Endothelial cell of umbilical vein (primary cell): ENCODE results near the gene SMAD7. TPM values are rescaled to one million over a fixed set of nuclear protein-coding genes. Genes with fewer than 3 reads are reported as not detected.

Experiments
- BruUV-seq: library from RNA; stranded (reverse); fragments of 400-500 nt; replicated peaks from 2 replicates; lab custom pipeline; 2021; lab: Mats Ljungman, UMichigan
- CTCF ChIA-PET: fragments of 300-600, 350-600 bp; sonication (Branson Sonifier 250); formaldehyde crosslinking; loops from one replicate; lab custom pipeline; 2021; ENCODE audit warnings: antibody characterized with exemption, inconsistent platforms; lab: Charles Lee
- POLR2A ChIA-PET: fragments of 300-600, 350-600 bp; sonication (Branson Sonifier 250); formaldehyde crosslinking; loops from one replicate; lab custom pipeline; 2021; ENCODE audit warnings: antibody characterized with exemption, inconsistent platforms; lab: Charles Lee
- DNase-seq: peaks from one replicate; pipeline ENCODE4 v3.0.0-alpha.2; 2011; ENCODE audit warnings: low read depth, low spot score
- FAIRE-seq: peaks from 2 replicates; lab custom pipeline; 2011; peaks lifted over from hg19 to GRCh38; lab: Jason Lieb, UNC
- H2AFZ ChIP-seq: 2 replicates; pipeline ENCODE4 v1.6.0; 2012; ENCODE audit warnings: low read depth, low read length, control low read depth, inconsistent platforms
- H3K27ac ChIP-seq: 2 replicates; pipeline ENCODE4 v1.5.1; 2011; ENCODE audit warnings: low read depth, mild to moderate bottlenecking, control low read depth, low read length, moderate library complexity; ENCODE audit not compliant: insufficient read depth
- H3K27me3 ChIP-seq, 2 experiments: 2 replicates each; pipeline versions ENCODE4 v1.6.0 to v1.6.1; 2011; ENCODE audit warnings: low read length in 2 of 2, mixed read lengths in 1 of 2; ENCODE audit not compliant: control insufficient read depth in 2 of 2, insufficient read depth in 2 of 2
- H3K36me3 ChIP-seq, 2 experiments: 2 replicates in 1 of 2; 3 replicates in 1 of 2; pipeline ENCODE4 v1.5.1; 2011; ENCODE audit warnings: low read length in 2 of 2, mild to moderate bottlenecking in 1 of 2, moderate library complexity in 1 of 2; ENCODE audit not compliant: control insufficient read depth in 2 of 2, insufficient read depth in 2 of 2; ENCODE audit errors: extremely low read depth in 1 of 2
- H3K4me1 ChIP-seq: 3 replicates; pipeline ENCODE4 v1.5.1; 2011; ENCODE audit warnings: mild to moderate bottlenecking, low read length; ENCODE audit not compliant: control insufficient read depth, insufficient read depth; ENCODE audit errors: extremely low read depth
- H3K4me2 ChIP-seq: 2 replicates; pipeline ENCODE4 v1.6.1; 2011; ENCODE audit warnings: low read length, control low read depth, mixed read lengths; ENCODE audit not compliant: insufficient read depth
- H3K4me3 ChIP-seq, 3 experiments: fragments of 200-600 bp in 1 of 3; sonication (generic), shearing (Covaris generic) in 1 of 3; replicated peaks in 1 of 3; 2 replicates each; pipeline ENCODE4 v1.5.1; 2011 to 2016; ENCODE audit warnings: control low read depth in 3 of 3, low read length in 3 of 3, mild to moderate bottlenecking in 2 of 3, inconsistent platforms in 1 of 3, low read depth in 1 of 3, moderate library complexity in 1 of 3; ENCODE audit not compliant: insufficient read depth in 1 of 3
- H3K79me2 ChIP-seq: 2 replicates; pipeline ENCODE4 v1.6.0; 2012; ENCODE audit warnings: low read length, inconsistent platforms; ENCODE audit not compliant: control insufficient read depth, insufficient read depth
- H3K9ac ChIP-seq: replicated peaks from 2 replicates; pipeline ENCODE3; 2011; ENCODE audit warnings: low read length, control low read depth; ENCODE audit not compliant: insufficient read depth; ENCODE audit errors: extremely low read depth
- H3K9me1 ChIP-seq: replicated peaks from 3 replicates; pipeline ENCODE4 v1.6.0; 2011; ENCODE audit warnings: mild to moderate bottlenecking, low read length; ENCODE audit not compliant: control insufficient read depth, insufficient read depth; ENCODE audit errors: extremely low read depth
- H3K9me3 ChIP-seq: replicated peaks from 2 replicates; pipeline ENCODE4 v1.5.1; 2012; ENCODE audit warnings: low read length, inconsistent platforms; ENCODE audit not compliant: control insufficient read depth, insufficient read depth
- H4K20me1 ChIP-seq: replicated peaks from 2 replicates; pipeline ENCODE3; 2011; ENCODE audit warnings: mild to moderate bottlenecking, low read length; ENCODE audit not compliant: control insufficient read depth, insufficient read depth; ENCODE audit errors: extremely low read depth
- EZH2 ChIP-seq: IDR thresholded peaks from 2 replicates; pipeline ENCODE4 v1.6.1; 2012; ENCODE audit warnings: borderline replicate concordance, low read depth, mild to moderate bottlenecking, moderate library complexity, low read length, inconsistent platforms; ENCODE audit not compliant: severe bottlenecking
- FOS ChIP-seq: IDR thresholded peaks from 2 replicates; pipeline ENCODE4 v1.6.1; 2011; ENCODE audit warnings: mild to moderate bottlenecking, low read length, moderate library complexity, borderline replicate concordance; ENCODE audit not compliant: insufficient read depth
- GATA2 ChIP-seq: IDR thresholded peaks from 2 replicates; pipeline ENCODE4 v1.7.0; 2011; ENCODE audit warnings: low read depth, mild to moderate bottlenecking, moderate library complexity, mixed read lengths, low read length; ENCODE audit not compliant: insufficient read length, insufficient read depth
- JUN ChIP-seq: IDR thresholded peaks from 2 replicates; pipeline ENCODE4 v1.6.1; 2011; ENCODE audit warnings: borderline replicate concordance, low read depth; ENCODE audit not compliant: insufficient read length, insufficient read depth
- MYC ChIP-seq: IDR thresholded peaks from one replicate; pipeline ENCODE4 v1.6.1; 2011; ENCODE audit warnings: mild to moderate bottlenecking, low read depth, low read length
- POLR2A ChIP-seq: IDR thresholded peaks from 2 replicates; pipeline ENCODE4 v1.6.1; 2012; ENCODE audit warnings: low read depth, mild to moderate bottlenecking, control low read depth, low read length
- POLR2AphosphoS5 ChIP-seq: IDR thresholded peaks from 2 replicates; pipeline ENCODE4 v1.6.1; 2012; ENCODE audit warnings: low read depth, mild to moderate bottlenecking, control low read depth, low read length, moderate library complexity; ENCODE audit not compliant: insufficient read depth
- dilution Hi-C: fragments of 300-500 bp; cut with MboI; formaldehyde crosslinking; loops from one replicate; pipeline ENCODE4 v1.15.0; 2019; ENCODE audit warnings: low sequenced_read_pairs; ENCODE audit not compliant: extremely low pct_ligation_motif_present
- intact Hi-C: fragments of 100-400 bp; cut with micrococcal nuclease; formaldehyde crosslinking; loops from one replicate; pipeline ENCODE4 v1.10.0; 2022
- polyA plus RNA-seq, 4 experiments: library from polyadenylated mRNA; depleted of rRNA in 3 of 4; stranded (reverse) in 3 of 4; unstranded in 1 of 4; fragments of >200 nt; gene quantifications; 2 replicates each; pipeline versions ENCODE4 v1.2.1 to v1.2.3, GENCODE V29; 2011 to 2012; ENCODE audit warnings: missing spikeins in 1 of 4
- total RNA-seq: library from RNA; stranded (reverse); gene quantifications from 2 replicates; pipeline ENCODE4 v1.2.3, GENCODE V29; 2021
- TF ChIP-seq, protein P1 (sequence below): IDR thresholded peaks from 2 replicates; pipeline ENCODE4 v1.6.1; 2011; ENCODE audit not compliant: insufficient read depth, insufficient read length
- TF ChIP-seq, protein P2 (sequence below), 2 donors: IDR thresholded peaks; 1 replicate in 1 of 2; 2 replicates in 1 of 2; pipeline ENCODE4 v1.5.1; 2011; ENCODE audit warnings: low read length in 2 of 2, mild to moderate bottlenecking in 2 of 2, moderate library complexity in 2 of 2, control low read depth in 1 of 2, inconsistent platforms in 1 of 2, low read depth in 1 of 2; ENCODE audit not compliant: insufficient read depth in 1 of 2; ENCODE audit errors: extremely low read depth in 1 of 2

SMAD7 gene
- total and polyA plus RNA-seq, 2 donors (not counting 3 experiments of a cell fraction or from before 2014, with no cell fraction given), result 3.6 to 8.0 TPM

DNA sequence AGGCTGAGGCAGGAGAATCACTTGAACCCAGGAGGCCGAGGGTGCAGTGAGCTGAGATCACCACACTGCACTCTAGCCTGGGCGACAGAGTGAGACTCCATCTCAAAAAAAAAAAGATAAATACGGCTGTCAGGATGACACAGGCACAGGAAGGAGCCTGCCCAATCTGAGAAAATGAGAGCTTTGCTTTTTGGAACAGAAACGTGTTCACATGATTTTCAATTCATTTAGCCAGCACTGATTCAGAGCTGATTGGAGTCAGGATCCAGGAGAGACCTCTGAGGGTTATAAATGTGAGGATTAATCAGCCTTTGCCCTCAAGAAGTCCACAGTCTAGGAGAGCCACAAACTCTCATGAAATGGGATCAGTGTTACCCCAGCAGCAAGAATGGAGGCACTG is 6.9 kb upstream of the SMAD7 start:
- POLR2A ChIA-PET, result no interaction called here
- dilution Hi-C loops, result no loop called here
- Histone ChIP-seq H3K4me3 (no peak overlapping the region), H3K9me3 (no peaks in the 10 kb centered on the region), H3K27ac (no peak overlapping the region), H2AFZ (no peak overlapping the region), H3K27me3 (peaks cover 0 to 3% of the 10 kb centered on the region in 2 experiments), H3K4me2 (no peak overlapping the region), H4K20me1 (no peaks in the 10 kb centered on the region), H3K36me3 (no peaks in the 10 kb centered on the region), H3K79me2 (no peaks in the 10 kb centered on the region), H3K9me1 (no peaks in the 10 kb centered on the region), H3K4me1 (peaks cover 30% of the 10 kb centered on the region), H3K9ac (no peak overlapping the region)
- TF ChIP-seq, protein P1, sequence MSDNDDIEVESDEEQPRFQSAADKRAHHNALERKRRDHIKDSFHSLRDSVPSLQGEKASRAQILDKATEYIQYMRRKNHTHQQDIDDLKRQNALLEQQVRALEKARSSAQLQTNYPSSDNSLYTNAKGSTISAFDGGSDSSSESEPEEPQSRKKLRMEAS, result no peak
- no TSS peak for BruUV-seq
- intact Hi-C loops, result no loop called here
- CTCF ChIA-PET, result no interaction called here
- no peak for FAIRE-seq
- DNase-seq, result no peak

GRCh38 chr18:48957136-48957535 is 6.4 kb upstream of the SMAD7 start:
- Histone ChIP-seq H3K4me1 (peaks cover 34% of the 10 kb centered on the region), H3K4me3 (no peak overlapping the region), H2AFZ (no peak overlapping the region), H3K9ac (no peak overlapping the region), H3K79me2 (no peaks in the 10 kb centered on the region), H4K20me1 (no peaks in the 10 kb centered on the region), H3K4me2 (no peak overlapping the region), H3K9me1 (no peaks in the 10 kb centered on the region), H3K27ac (no peak overlapping the region), H3K9me3 (no peaks in the 10 kb centered on the region), H3K36me3 (no peaks in the 10 kb centered on the region), H3K27me3 (no peaks in the 10 kb centered on the region)
- DNase-seq (no peak), FAIRE-seq (no peak)
- TF ChIP-seq FOS, result no peak
- no peak for TF ChIP-seq POLR2A
- TF ChIP-seq JUN, result no peak
- no peak for TF ChIP-seq POLR2AphosphoS5
- TF ChIP-seq, protein P1, result no peak
- no peak for TF ChIP-seq EZH2
- TF ChIP-seq, protein P2, sequence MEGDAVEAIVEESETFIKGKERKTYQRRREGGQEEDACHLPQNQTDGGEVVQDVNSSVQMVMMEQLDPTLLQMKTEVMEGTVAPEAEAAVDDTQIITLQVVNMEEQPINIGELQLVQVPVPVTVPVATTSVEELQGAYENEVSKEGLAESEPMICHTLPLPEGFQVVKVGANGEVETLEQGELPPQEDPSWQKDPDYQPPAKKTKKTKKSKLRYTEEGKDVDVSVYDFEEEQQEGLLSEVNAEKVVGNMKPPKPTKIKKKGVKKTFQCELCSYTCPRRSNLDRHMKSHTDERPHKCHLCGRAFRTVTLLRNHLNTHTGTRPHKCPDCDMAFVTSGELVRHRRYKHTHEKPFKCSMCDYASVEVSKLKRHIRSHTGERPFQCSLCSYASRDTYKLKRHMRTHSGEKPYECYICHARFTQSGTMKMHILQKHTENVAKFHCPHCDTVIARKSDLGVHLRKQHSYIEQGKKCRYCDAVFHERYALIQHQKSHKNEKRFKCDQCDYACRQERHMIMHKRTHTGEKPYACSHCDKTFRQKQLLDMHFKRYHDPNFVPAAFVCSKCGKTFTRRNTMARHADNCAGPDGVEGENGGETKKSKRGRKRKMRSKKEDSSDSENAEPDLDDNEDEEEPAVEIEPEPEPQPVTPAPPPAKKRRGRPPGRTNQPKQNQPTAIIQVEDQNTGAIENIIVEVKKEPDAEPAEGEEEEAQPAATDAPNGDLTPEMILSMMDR (IDR thresholded peaks at IDR 0.05; ENCODE audit: extremely low read depth in 1 of 2, insufficient read depth in 1 of 2, low read depth in 1 of 2, low read length in 2 of 2), result no peak
- no peak for TF ChIP-seq MYC
- no peak for TF ChIP-seq GATA2
- dilution Hi-C loops (no loop called here), intact Hi-C loops (no loop called here)
- POLR2A ChIA-PET, result no interaction called here
- CTCF ChIA-PET, result no interaction called here
- BruUV-seq, result no TSS peak
